HepG2 (cell line): ENCODE measurements around the gene RIPK3. TPM values are rescaled to one million over a fixed set of nuclear protein-coding genes. Genes with fewer than 3 reads are reported as not detected.

Experiments
- BCLAF1 ChIP-seq: fragments of 450-650 bp; IDR thresholded peaks from 2 replicates; pipeline ENCODE4 v1.6.1; 2017; ENCODE audit warnings: mild to moderate bottlenecking
- ERF ChIP-seq: IDR thresholded peaks from 2 replicates; pipeline ENCODE4 v1.6.1; 2018; ENCODE audit warnings: missing biosample characterization, missing genetic modification reagents
- ESRRA ChIP-seq: sonication (generic); formaldehyde crosslinking; IDR thresholded peaks from 2 replicates; pipeline ENCODE4 v1.5.1; 2020; ENCODE audit warnings: mild to moderate bottlenecking, low read depth, missing genetic modification reagents
- HNF1A ChIP-seq, 2 experiments: sonication (generic) in 1 of 2; formaldehyde crosslinking in 1 of 2; IDR thresholded peaks; 2 replicates each; pipeline versions ENCODE4 v1.4.0 to v1.6.1; 2016 to 2020; ENCODE audit warnings: borderline replicate concordance in 1 of 2, low read depth in 1 of 2, mild to moderate bottlenecking in 1 of 2, missing genetic modification reagents in 1 of 2
- MXD4 ChIP-seq: IDR thresholded peaks from 2 replicates; pipeline ENCODE4 v1.6.1; 2016; ENCODE audit warnings: mild to moderate bottlenecking, missing biosample characterization, missing genetic modification reagents
- PCBP2 ChIP-seq: fragments of 200-400 bp; formaldehyde crosslinking; optimal IDR thresholded peaks from 2 replicates; pipeline ENCODE3; 2018; ENCODE audit warnings: low read length, low read depth; ENCODE audit not compliant: poor library complexity, severe bottlenecking
- SMAD1 ChIP-seq: sonication (generic); formaldehyde crosslinking; IDR thresholded peaks from 2 replicates; pipeline ENCODE4 v1.4.0; 2020; ENCODE audit warnings: missing genetic modification reagents, low read depth, mild to moderate bottlenecking, borderline replicate concordance
- TFE3 ChIP-seq: IDR thresholded peaks from 2 replicates; pipeline ENCODE4 v1.6.1; 2016
- THYN1 ChIP-seq: sonication (generic); formaldehyde crosslinking; IDR thresholded peaks from 2 replicates; pipeline ENCODE4 v1.8.1; 2023; ENCODE audit warnings: low read depth, mild to moderate bottlenecking, moderate library complexity, missing genetic modification reagents, borderline replicate concordance
- ZBTB14 ChIP-seq: sonication (generic); formaldehyde crosslinking; IDR thresholded peaks from 2 replicates; pipeline ENCODE4 v1.4.0; 2020; ENCODE audit warnings: missing genetic modification reagents
- ZBTB34 ChIP-seq: sonication (generic); formaldehyde crosslinking; IDR thresholded peaks from 2 replicates; pipeline ENCODE4 v1.8.0; 2022; ENCODE audit warnings: mild to moderate bottlenecking, missing genetic modification reagents
- ZNF160 ChIP-seq: sonication (generic); formaldehyde crosslinking; IDR thresholded peaks from 2 replicates; pipeline ENCODE4 v1.8.0; 2022; ENCODE audit warnings: mild to moderate bottlenecking, inconsistent platforms, missing genetic modification reagents
- ZNF577 ChIP-seq: sonication (generic); formaldehyde crosslinking; IDR thresholded peaks from 2 replicates; pipeline ENCODE4 v1.4.0; 2020; ENCODE audit warnings: mild to moderate bottlenecking, low read depth, missing genetic modification reagents, borderline replicate concordance
- ZNF629 ChIP-seq: sonication (generic); formaldehyde crosslinking; conservative IDR thresholded peaks from 2 replicates; pipeline ENCODE4 v1.5.0; 2020; ENCODE audit warnings: missing genetic modification reagents
- ZNF891 ChIP-seq: sonication (generic); formaldehyde crosslinking; IDR thresholded peaks from 2 replicates; pipeline ENCODE4 v1.5.0; 2020; ENCODE audit warnings: mild to moderate bottlenecking, missing genetic modification reagents
- polyA plus RNA-seq, 8 experiments: library from polyadenylated mRNA; depleted of rRNA in 3 of 8; stranded (reverse) in 7 of 8; unstranded in 1 of 8; fragments of >200 nt; fragmentation: Illumina TruSeq in 4 of 8; extraction: Trizol in 4 of 8; gene quantifications; 2 replicates each; pipeline versions ENCODE4 v1.2.1 to v1.2.3, GENCODE V29; 2011 to 2016; ENCODE audit warnings: low read depth in 4 of 8, missing spikeins in 1 of 8, mixed read lengths in 1 of 8; ENCODE audit not compliant: insufficient read depth in 1 of 8
- total RNA-seq, 5 experiments: library from RNA; depleted of rRNA; stranded (reverse); fragments of >200 nt; fragmentation: Illumina TruSeq; extraction: Trizol; gene quantifications; 2 replicates each; pipeline ENCODE4 v1.2.3, GENCODE V29; 2016; ENCODE audit warnings: low read depth in 1 of 5

Gene RIPK3
- total and polyA plus RNA-seq, 2 of the 13 experiments (the other 11 are each of a cell fraction or from before 2014, with no cell fraction given), result not detected

GRCh38 chr14:24299255-24300191 lies 40.3 kb downstream of the RIPK3 start, which contains the start of the genes DHRS1 and NOP9 (continued):
- TF ChIP-seq HNF1A (IDR thresholded peaks at IDR 0.05; ENCODE audit: low read depth) (peak; percentile 68; the same call in 1 of the 2 replicates), HNF1A (CRISPR knock-in tag; IDR thresholded peaks at IDR 0.05; ENCODE audit: borderline replicate concordance) (peak; percentile 86; the same call in 1 of the 2 replicates), ERF (peak; percentile 97; the same call in 1 of the 2 replicates), PCBP2 (no peak), MXD4 (peak; percentile 99), ZNF160 (CRISPR knock-in tag) (peak; percentile 95), THYN1 (no peak; the same call in 1 of the 2 replicates), ZBTB14 (CRISPR knock-in tag) (peak; percentile 61; the same call in 1 of the 2 replicates), ZNF629 (CRISPR knock-in tag) (peak; percentile 27), BCLAF1 (no peak), ZBTB34 (CRISPR knock-in tag) (0 out of 2 replicates have a peak, but pooled peaks have one; percentile 15), ESRRA (CRISPR knock-in tag) (peak; percentile 67; the same call in 1 of the 2 replicates), ZNF891 (CRISPR knock-in tag) (peak; percentile 98), TFE3 (CRISPR knock-in tag) (peak; percentile 71), ZNF577 (CRISPR knock-in tag) (no peak), SMAD1 (CRISPR knock-in tag) (peak; percentile 99)
